ENCODE data around the gene ZNF850. TPM values are rescaled to one million over a fixed set of nuclear protein-coding genes. Genes with fewer than 3 reads are reported as not detected.

ZNF850 gene
- total RNA-seq, 1 donor from 2014 or later, result 3.7 TPM

DNA sequence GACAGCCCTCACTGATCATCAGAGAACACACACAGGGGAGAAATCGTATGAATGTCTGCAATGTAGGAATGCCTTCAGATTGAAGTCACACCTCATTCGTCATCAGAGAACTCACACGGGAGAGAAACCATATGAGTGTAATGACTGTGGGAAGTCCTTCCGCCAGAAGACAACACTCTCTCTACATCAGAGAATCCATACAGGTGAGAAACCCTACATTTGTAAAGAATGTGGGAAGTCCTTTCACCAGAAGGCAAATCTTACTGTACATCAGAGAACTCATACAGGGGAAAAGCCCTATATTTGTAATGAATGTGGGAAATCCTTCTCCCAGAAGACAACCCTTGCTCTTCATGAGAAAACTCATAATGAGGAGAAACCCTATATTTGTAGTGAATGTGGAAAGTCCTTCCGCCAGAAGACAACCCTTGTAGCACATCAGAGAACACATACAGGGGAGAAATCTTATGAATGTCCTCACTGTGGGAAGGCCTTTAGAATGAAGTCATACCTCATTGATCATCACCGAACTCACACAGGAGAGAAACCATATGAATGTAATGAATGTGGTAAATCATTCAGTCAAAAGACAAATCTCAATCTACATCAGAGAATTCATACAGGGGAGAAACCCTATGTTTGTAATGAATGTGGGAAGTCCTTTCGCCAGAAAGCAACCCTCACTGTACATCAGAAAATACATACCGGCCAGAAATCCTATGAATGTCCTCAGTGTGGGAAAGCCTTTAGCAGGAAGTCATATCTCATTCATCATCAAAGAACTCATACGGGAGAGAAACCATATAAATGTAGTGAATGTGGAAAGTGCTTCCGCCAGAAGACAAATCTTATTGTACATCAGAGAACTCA, 52.7 kb downstream of the ZNF850 start:
- intact Hi-C loops (cut with DNase I), result no loop called here
- no peak for DNase-seq
- ATAC-seq (ENCODE audit: poor library complexity), result no peak

DNA sequence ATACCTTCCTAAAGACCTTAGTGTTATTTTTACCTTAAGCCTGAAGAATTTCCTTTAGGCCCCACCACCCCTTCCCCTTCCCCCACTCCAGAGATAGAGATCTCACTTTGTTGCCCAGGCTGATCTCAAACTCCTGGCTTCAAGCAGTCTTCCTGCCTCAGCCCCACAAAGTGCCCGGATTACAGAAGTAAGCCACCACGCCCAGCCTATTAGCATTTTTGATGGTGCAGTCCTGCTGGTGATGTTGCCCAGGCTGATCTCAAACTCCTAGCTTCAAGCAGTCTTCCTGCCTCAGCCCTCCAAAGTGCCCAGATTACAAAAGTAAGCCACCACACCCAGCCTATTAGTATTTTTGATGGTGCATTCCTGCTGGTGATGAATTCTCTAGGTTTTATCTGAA, 63.2 kb downstream of the ZNF850 start:
- intact Hi-C loops (cut with DNase I), result no loop called here
- ATAC-seq (ENCODE audit: poor library complexity), result no peak
- DNase-seq, result no peak

DNA sequence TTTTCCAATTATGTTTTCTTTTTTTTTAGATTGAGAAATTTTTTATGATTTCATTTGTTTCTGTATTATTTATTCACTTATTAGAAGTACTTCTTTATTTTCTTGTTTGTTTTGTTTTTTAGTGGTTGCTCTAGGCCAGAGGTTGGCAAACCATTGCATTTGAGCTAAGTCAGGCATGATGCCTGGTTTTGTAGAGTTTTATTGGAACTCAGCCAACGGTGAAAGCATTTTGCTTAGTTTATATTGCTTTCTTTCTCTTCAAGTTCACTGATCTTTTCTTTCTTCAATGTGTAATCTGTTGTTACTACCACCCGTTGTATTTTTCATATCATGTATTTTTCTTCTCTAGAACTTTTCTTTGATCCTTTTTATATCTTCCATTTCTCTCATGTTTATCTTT, 65.5 kb downstream of the ZNF850 start:
- ATAC-seq (ENCODE audit: poor library complexity), result no peak
- DNase-seq, result no peak
- intact Hi-C loops (cut with DNase I), result no loop called here

DNA sequence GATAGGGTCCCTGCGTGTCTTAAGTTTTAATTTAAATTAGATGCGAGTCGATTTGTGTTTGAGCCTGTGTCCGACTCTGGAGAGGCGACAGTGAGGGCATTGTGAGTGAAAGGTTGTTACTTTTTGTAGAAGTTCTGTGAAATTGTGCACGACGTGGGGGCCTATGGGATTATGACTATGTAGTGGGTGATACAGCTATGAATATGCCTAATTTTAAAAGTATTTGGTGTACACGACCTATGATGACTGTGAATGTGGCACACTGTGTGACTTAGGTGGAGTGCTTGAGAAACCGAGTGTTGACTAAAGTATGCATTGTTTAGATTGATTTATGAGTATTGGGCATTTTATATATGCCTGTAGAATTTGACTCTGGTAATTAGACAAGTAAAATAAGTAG, 84.5 kb downstream of the ZNF850 start:
- ATAC-seq (ENCODE audit: poor library complexity), result no peak
- intact Hi-C loops (cut with DNase I), result loop anchor here (5.0 kb wide), 1 partner anchor 116 kb away; the partner anchor contains the start of gene ZNF529

DNA sequence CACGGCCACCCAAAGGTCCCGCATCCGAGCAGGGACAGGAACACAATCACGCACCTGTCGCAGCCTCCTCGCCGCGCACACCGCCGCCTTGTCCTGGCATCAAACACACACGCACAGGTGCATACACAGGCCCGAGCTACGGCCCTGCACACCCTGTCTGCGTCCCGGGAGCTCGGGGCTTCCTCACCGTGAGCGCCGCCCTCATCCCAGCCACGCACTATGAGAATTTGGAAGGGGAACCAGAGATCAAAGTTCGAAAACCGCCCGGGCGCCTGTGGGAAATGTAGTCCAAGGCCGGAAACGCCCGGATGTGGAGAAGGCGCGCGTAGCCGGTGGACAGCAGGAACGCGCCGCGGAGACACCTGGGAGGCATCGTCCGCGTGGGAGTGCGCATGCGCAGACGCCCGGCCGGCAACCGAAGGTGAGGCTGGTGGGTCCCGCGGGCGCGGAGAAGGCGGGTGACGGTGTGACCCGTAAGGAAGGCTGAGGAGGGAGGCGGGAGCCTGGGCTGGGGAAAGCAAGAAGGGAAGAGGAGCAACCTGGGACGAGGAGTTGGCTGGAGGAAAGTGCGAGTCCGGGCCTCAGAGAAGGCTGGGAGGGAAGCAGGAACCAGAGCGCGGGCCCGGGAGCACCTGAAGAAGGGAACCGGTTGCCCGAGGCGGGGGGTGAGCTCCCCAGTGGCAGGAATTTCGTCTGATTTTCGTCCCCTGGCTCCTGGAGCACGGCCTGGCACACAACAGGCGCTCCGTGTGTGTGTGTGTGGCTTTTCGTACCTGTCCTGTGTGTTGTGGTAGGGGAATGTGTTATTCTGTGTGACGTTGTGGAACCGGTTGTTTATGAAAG, 85.2 kb downstream of the ZNF850 start, which contains the start of gene ZNF567:
Gene ZNF567, plus strand, starts transcription at position 399 of the 843 bp plus-strand sequence. CDS start 7,256 bp downstream, outside the sequence.
- ATAC-seq (ENCODE audit: poor library complexity), result peak; percentile 99
- peak; percentile 99 for DNase-seq
- intact Hi-C loops (cut with DNase I), result loop anchor here (5.0 kb wide), 1 partner anchor 115 kb away; the partner anchor contains the start of gene ZNF529

More for the DNA sequence above, 84.5 kb downstream of the ZNF850 start:
- DNase-seq, result no peak

DNA sequence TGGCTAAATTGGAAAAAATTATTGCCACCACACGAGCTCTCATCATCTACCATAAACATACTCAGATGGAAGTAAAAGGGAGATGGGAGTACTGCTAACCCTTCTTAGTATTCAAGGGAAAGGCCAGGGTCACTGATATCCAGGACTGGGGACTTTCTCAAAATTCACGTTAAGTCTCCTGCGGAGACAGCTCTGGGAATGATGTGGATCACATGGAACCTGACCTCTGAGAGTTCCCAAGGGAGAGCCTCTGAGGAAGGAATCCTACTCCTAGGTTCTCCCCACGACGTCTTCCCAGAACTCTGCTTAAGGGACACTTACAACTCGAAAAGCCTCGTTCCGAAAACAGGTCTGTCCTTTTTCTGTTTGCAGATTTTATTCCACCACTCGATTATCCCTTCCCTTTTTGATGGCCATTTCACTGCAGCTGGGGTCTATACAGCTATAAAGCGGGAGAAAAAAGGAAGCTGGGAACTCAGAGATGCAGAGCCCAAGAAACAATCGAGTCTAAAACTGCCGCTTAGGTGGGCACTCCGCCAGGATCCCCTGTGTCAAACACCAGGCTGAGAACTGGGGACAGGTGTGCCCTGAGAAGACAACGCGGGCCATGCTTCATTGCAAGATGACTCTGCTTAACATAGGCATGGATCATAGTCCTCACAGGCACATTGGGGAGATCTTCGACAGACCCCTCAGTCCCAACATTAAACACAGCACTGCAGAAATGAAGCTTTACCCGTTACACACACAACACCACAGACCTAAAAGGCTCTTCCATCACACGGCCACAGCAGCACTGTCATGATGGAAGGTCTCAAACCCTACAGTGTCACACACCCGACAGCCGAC, 86.0 kb downstream of the ZNF850 start:
- intact Hi-C loops (cut with DNase I), result loop anchor here (5.0 kb wide), 1 partner anchor 114 kb away; the partner anchor contains the start of gene ZNF529
- ATAC-seq (ENCODE audit: poor library complexity), result peak; percentile 30
- DNase-seq, result peak; percentile 51

DNA sequence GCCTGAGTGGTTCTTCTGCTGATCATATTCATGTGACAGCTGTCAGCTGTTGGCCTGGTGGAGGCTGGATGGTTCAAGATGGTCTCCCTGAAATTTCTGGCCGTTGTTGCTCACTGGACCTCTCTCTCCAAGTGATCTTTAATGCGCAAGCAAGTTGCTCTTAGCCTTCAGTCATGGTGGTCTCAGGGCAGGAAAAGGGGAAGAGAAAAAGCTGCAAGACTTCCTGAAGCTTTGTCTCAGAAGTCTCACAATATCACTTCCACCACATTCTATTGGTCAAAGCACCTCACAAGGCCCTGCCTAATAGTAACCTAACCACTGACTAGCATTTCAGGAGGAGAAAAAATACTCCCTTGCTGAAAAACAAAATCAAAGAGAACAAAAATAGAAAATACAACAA, 86.8 kb downstream of the ZNF850 start:
- intact Hi-C loops (cut with DNase I), result loop anchor here (5.0 kb wide), 1 partner anchor 114 kb away; the partner anchor contains the start of gene ZNF529
- no peak for DNase-seq
- ATAC-seq (ENCODE audit: poor library complexity), result no peak

DNA sequence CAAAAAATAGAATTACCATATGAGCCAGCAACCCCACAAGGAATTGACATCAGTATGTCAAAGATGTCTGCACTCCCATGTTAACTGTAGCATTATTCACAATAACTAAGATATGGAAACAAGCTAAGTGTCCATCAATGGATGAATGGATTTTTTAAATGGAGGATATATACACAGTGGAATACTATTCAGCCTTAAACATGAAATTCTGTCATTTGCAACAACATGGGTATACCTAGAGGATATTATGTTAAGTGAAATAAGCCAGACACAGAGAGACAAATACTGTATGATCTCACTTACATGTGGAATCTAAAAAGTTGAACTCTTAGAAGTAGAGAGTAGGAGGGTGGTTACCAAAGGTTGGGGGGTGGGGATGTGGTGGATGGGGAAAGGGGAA, 93.2 kb downstream of the ZNF850 start:
- no peak for DNase-seq
- intact Hi-C loops (cut with DNase I), result no loop called here
- ATAC-seq (ENCODE audit: poor library complexity), result no peak

DNA sequence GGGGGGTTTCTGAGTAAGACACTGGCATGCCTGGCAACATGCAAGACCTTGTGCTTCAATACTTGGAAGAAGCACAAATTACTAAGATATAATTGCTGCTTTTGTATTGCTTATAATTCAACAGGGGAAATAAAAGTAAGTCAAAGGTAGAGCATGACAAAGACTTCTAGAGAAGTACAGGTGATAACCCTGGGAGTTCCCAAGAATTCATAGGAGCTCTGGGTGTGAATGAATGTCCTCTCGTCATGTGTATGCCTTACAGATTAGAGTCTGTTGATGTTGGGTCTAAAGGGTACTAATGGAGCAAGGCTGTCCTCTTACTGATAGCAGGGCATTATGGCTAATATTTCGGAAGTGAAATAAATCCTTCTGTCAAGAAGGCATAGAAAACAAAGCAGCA, 98.4 kb downstream of the ZNF850 start:
- no peak for ATAC-seq (ENCODE audit: poor library complexity)
- intact Hi-C loops (cut with DNase I), result no loop called here
- no peak for DNase-seq

DNA sequence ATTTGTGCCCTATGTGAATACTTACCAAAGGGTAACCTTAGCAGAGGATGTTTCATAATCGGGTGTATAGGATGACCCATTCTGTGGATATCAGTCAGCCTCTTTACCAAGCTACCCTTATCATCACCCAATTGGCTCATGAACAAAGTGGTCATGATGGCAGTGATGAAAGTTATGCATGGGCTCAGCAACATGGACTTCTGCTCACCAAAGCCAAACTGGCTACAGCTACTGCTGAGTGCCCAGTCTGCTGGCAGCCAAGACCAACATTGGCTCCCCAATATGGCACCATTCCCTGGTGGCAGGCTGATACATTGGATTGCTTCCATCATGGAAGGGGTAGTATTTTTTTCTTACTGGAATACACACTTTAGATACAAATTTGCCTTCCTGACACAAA, 100.2 kb downstream of the ZNF850 start:
- ATAC-seq (ENCODE audit: poor library complexity) (peak; percentile 63), DNase-seq (no peak)
- intact Hi-C loops (cut with DNase I), result no loop called here

DNA sequence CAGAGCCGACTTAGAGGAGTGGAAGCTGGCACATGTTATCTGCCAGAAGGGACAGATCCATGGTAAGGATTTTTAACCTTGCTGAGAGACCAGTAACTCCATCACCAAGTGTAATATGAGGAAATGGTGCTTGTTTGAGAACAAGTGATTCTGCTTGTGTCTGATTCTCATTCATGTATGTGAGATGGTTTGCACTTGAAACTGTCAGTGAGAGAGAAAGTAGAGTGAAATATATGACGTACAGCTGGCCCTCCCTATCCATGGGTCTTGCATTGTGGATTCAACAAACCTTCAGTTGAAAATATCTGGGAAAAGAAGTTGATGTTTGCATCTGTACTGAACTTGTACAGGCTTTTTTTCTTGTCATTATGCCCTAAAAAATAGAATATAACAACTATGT, 104.0 kb downstream of the ZNF850 start:
- ATAC-seq (ENCODE audit: poor library complexity) (no peak), DNase-seq (no peak)
- intact Hi-C loops (cut with DNase I), result no loop called here

DNA sequence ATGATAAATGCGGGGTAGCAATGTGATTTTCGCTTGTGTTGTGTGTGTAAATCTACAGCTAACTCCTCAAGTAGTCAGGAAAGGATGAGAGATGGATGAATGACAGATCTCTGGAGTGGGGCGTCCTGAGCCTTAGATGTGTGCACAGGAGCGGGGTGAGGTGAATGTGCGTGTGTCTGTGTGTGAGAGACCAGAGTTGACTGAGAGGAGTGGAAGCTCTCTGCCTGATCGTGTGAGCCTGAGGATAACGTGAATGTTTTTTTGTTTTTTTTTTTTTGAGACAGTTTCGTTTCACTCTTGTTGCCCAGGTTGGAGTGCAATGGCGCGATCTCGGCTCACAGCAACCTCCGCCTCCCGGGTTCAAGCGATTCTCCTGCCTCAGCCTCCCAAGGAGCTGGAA, 106.8 kb downstream of the ZNF850 start:
- ATAC-seq (ENCODE audit: poor library complexity), result no peak
- intact Hi-C loops (cut with DNase I), result no loop called here
- no peak for DNase-seq

Other genes starting within 250 kb of the ZNF850 start
- 7.6 TPM for gene ZNF260, start 244.5 kb downstream of the ZNF850 start, total RNA-seq
- 13.4 TPM for gene ZNF529, start 199.5 kb downstream of the ZNF850 start, total RNA-seq
- 19.1 TPM for gene ZNF382, start 167.5 kb downstream of the ZNF850 start, total RNA-seq
- 5.6 TPM for gene ZNF461, start 106.0 kb downstream of the ZNF850 start, total RNA-seq
- gene ZNF567, start 85.2 kb downstream of the ZNF850 start, total RNA-seq, result 3.1 TPM
- gene ZNF790, start 65.6 kb upstream of the ZNF850 start, total RNA-seq, result 9.8 TPM
- gene ZNF345, start 78.1 kb upstream of the ZNF850 start, total RNA-seq, result 2.4 TPM
- gene ZNF829, start 143.5 kb upstream of the ZNF850 start, total RNA-seq, result 1.8 TPM
- 7.2 TPM for gene ZNF568, start 143.5 kb upstream of the ZNF850 start, total RNA-seq

All from Right ventricle myocardium superior (tissue), 1 donor.